AG10803 (cell line): ENCODE measurements around the gene COPG1.
"Not testable (repeated sequence)": the region's sequence is repeated elsewhere in the genome, so short reads cannot be mapped to it uniquely, and the experiment has no call there.

ENCODE experiments used
- DNase-seq: peaks from one replicate; pipeline ENCODE4 v3.0.0; 2010; ENCODE audit warnings: low read depth
- H3K4me3 ChIP-seq: 2 replicates; pipeline ENCODE4 v1.5.1; 2011; ENCODE audit warnings: mild to moderate bottlenecking, low read length, control low read depth
- CTCF ChIP-seq: conservative IDR thresholded peaks from 2 replicates; pipeline ENCODE4 v1.5.1; 2011; ENCODE audit warnings: mild to moderate bottlenecking, low read length, control low read depth, inconsistent platforms

Gene COPG1

GRCh38 chr3:129257609-129258008 lies 8.2 kb downstream of the COPG1 start:
- no peak for DNase-seq
- TF ChIP-seq CTCF = no peak
- no peak overlapping the region for H3K4me3 ChIP-seq

GRCh38 chr3:129259612-129260477 lies 10.4 kb downstream of the COPG1 start:
- no peak for TF ChIP-seq CTCF
- H3K4me3 ChIP-seq = no peak overlapping the region
- DNase-seq = no peak

GRCh38 chr3:129260606-129261005 lies 11.2 kb downstream of the COPG1 start:
- DNase-seq = no peak

GRCh38 chr3:129261894-129262293 lies 12.5 kb downstream of the COPG1 start:
- TF ChIP-seq CTCF = no peak
- no peak overlapping the region for H3K4me3 ChIP-seq
- no peak for DNase-seq

More at GRCh38 chr3:129260606-129261005, 11.2 kb downstream of the COPG1 start:
- no peak overlapping the region for H3K4me3 ChIP-seq
- TF ChIP-seq CTCF = no peak

GRCh38 chr3:129263161-129263910 lies 13.9 kb downstream of the COPG1 start:
- no peak for TF ChIP-seq CTCF
- no peak for DNase-seq
- no peak overlapping the region for H3K4me3 ChIP-seq

GRCh38 chr3:129264994-129265393 lies 15.6 kb downstream of the COPG1 start:
- not testable (repeated sequence) for DNase-seq, H3K4me3 ChIP-seq

GRCh38 chr3:129266651-129267050 lies 17.2 kb downstream of the COPG1 start:
- no peak for DNase-seq
- H3K4me3 ChIP-seq = no peak overlapping the region
- no peak for TF ChIP-seq CTCF
